ENCODE measurements around the gene GRIK1. TPM values are rescaled to one million over a fixed set of nuclear protein-coding genes. Genes with fewer than 3 reads are reported as not detected.

The GRIK1 gene
- total RNA-seq, 4 donors from 2014 or later = 0.15 to 0.29 (median 0.27) TPM; not detected in 1

DNA sequence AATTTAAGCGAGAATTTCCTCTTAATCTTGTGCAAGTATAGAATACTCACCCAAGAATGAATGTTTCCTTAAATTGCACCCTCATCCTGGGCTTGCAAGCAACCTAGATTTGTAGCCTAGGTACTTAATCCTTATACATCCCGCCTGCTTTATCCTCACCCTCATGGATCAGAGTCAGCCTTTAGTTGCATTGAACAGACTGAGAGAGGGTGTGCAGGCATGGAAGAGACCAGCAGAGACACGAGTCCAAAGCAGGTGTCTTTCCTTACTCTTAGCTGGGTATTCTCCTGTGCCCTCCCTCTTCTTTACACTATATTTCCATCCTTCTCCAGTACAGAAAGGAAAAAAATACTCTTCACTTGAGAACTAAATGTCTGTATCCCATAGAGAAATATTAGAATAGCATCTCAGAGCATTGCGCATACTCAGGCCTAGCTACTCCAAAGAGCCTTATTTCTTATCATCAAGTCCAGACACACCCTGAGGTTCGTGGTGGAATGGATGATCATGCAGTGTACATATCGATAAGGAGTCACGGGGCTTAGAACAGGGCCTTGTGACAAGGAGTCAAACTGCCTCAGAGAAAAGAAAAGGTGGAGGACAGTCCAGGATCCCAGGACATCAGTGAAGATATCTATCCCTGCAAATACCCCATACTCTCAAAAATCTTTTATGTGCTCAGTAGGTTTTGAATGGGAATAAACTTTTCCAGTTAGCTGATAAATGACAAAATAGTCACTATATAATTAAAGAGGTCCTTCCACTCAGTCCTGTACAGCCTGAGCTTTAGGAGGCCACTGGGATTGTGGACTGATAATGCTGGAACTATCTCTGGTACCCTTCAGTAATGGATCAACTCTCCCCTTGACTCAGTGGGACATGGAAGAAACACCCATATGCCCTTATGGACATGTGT, 297.9 kb downstream of the GRIK1 start:
- Histone ChIP-seq H3K4me1 (no peaks in the 10 kb centered on the region), H3K36me3 (no peaks in the 10 kb centered on the region), H3K27me3 (no peaks in the 10 kb centered on the region), H3K9me3 (no peaks in the 10 kb centered on the region), H3K27ac (no peak overlapping the region), H3K4me3 (replicated peaks in 1 of 3) (no peak overlapping the region)
- DNase-seq = no peak
- WGBS, 2 donors = 85 to 91% methylated on average over 7 of the region's 7 CpGs
- intact Hi-C loops (cut with DNase I) = no loop called here
- no peak for TF ChIP-seq POLR2A (IDR thresholded peaks at IDR 0.05)

GRCh38 chr21:29641001-29641634, 298.7 kb downstream of the GRIK1 start:
- Histone ChIP-seq H3K27ac (no peak overlapping the region), H3K4me1 (no peaks in the 10 kb centered on the region), H3K9me3 (no peaks in the 10 kb centered on the region), H3K36me3 (no peaks in the 10 kb centered on the region), H3K27me3 (no peaks in the 10 kb centered on the region), H3K4me3 (replicated peaks in 1 of 3) (no peak overlapping the region)
- 92 to 93% methylated on average over 5 of the region's 5 CpGs for WGBS, 2 donors
- intact Hi-C loops (cut with DNase I) = no loop called here
- no peak for DNase-seq
- no peak for TF ChIP-seq POLR2A (IDR thresholded peaks at IDR 0.05)
- TF ChIP-seq, protein P1, sequence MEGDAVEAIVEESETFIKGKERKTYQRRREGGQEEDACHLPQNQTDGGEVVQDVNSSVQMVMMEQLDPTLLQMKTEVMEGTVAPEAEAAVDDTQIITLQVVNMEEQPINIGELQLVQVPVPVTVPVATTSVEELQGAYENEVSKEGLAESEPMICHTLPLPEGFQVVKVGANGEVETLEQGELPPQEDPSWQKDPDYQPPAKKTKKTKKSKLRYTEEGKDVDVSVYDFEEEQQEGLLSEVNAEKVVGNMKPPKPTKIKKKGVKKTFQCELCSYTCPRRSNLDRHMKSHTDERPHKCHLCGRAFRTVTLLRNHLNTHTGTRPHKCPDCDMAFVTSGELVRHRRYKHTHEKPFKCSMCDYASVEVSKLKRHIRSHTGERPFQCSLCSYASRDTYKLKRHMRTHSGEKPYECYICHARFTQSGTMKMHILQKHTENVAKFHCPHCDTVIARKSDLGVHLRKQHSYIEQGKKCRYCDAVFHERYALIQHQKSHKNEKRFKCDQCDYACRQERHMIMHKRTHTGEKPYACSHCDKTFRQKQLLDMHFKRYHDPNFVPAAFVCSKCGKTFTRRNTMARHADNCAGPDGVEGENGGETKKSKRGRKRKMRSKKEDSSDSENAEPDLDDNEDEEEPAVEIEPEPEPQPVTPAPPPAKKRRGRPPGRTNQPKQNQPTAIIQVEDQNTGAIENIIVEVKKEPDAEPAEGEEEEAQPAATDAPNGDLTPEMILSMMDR (IDR thresholded peaks at IDR 0.05) = no peak

DNA sequence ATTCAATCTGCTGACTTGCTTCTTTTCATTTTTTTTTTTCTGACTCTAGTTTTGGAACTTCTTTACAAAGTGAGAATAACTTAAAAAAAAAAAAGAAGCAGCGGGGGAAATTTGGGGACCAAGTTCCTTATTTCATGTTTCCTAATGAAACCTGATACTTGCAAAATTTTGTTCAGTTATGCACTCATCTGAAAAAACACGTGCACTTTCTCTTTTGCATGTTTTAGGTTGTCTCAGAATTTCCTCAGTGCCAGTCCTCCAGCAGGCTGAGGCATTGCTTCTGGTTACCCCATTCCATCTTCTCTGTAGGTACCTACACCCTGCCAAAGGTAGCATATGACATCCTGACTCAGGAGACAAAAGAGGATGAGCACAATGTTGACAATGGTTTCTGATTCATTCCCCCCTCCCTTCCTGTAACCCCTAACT, 299.7 kb downstream of the GRIK1 start:
- TF ChIP-seq, protein P1 (IDR thresholded peaks at IDR 0.05) = no peak
- intact Hi-C loops (cut with DNase I) = no loop called here
- no peaks in the 10 kb centered on the region for H3K27me3 ChIP-seq
- no peak overlapping the region for H3K4me3 ChIP-seq (replicated peaks in 1 of 3)
- DNase-seq = no peak
- 60 to 63% methylated on average over 2 of the region's 2 CpGs for WGBS, 2 donors
- no peaks in the 10 kb centered on the region for H3K9me3 ChIP-seq
- H3K4me1 ChIP-seq = no peaks in the 10 kb centered on the region
- no peak overlapping the region for H3K27ac ChIP-seq
- H3K36me3 ChIP-seq = no peaks in the 10 kb centered on the region

- TF ChIP-seq, protein P1 (IDR thresholded peaks at IDR 0.05) = no peak
- TF ChIP-seq POLR2A (IDR thresholded peaks at IDR 0.05) = no peak
- Histone ChIP-seq H3K4me3 (replicated peaks in 1 of 3) (no peak overlapping the region), H3K27ac (no peak overlapping the region), H3K4me1 (no peaks in the 10 kb centered on the region), H3K36me3 (no peaks in the 10 kb centered on the region), H3K27me3 (no peaks in the 10 kb centered on the region), H3K9me3 (no peaks in the 10 kb centered on the region)
- intact Hi-C loops (cut with DNase I) = no loop called here
- no peak for DNase-seq
- 78 to 83% methylated on average over 5 of the region's 5 CpGs for WGBS, 2 donors
These were observed 300.3 kb downstream of the GRIK1 start for GRCh38 chr21:29639366-29640079.

GRCh38 chr21:29638761-29639327, 301.0 kb downstream of the GRIK1 start:
- intact Hi-C loops (cut with DNase I) = no loop called here
- WGBS, 2 donors = 61 to 62% methylated on average over 2 of the region's 2 CpGs
- no peak overlapping the region for H3K27ac ChIP-seq
- H3K36me3 ChIP-seq = no peaks in the 10 kb centered on the region
- no peak for DNase-seq
- H3K4me3 ChIP-seq (replicated peaks in 1 of 3) = no peak overlapping the region
- H3K27me3 ChIP-seq = no peaks in the 10 kb centered on the region
- no peaks in the 10 kb centered on the region for H3K4me1 ChIP-seq
- no peaks in the 10 kb centered on the region for H3K9me3 ChIP-seq
- TF ChIP-seq, protein P1 (IDR thresholded peaks at IDR 0.05) = no peak
- no peak for TF ChIP-seq POLR2A (IDR thresholded peaks at IDR 0.05)

Data from thyroid gland (tissue), 4 donors.